ENCODE measurements around the gene KPNA3. TPM values are rescaled to one million over a fixed set of nuclear protein-coding genes. Genes with fewer than 3 reads are reported as not detected.

The KPNA3 gene
- total RNA-seq, 1 experiment from 2014 or later, result 49.7 TPM

DNA sequence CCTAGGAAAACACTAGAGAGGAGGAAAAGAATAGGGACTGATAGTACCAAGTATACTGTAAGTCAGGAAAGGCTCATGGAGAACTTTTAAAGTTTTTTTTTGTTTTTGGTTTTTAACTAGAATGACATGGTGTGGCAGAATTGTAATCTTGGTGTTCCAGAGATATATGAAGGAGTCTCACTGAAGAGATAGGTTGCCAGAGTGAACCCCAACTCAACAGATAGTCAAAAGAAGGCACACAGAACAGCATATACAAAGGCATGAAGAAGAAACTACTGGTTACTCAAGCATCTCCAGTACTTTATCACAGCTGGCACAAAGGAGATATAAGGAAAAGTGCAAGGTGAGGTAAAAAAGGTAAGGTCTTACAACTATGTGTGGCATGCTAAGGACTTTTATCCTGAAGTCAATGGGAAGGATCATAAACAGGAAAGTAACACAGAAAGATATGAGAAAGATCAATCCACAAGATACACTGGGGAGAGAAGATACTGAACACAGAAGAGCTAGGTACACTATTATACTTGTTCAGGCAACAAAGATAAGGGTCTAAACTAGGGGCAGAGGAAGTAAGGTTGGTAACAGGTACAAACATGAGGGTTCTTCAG is 6.0 kb downstream of the KPNA3 start:
- Histone ChIP-seq H2BK120ac (ENCODE audit: low read depth, low read length, poor library complexity, severe bottlenecking) (no peak overlapping the region), H3T11ph (ENCODE audit: low read length) (no peak overlapping the region), H3K79me1 (ENCODE audit: insufficient read depth, low read depth, low read length, poor library complexity, severe bottlenecking) (peaks cover 5% of the 10 kb centered on the region), H2BK20ac (ENCODE audit: low read depth, low read length, poor library complexity, severe bottlenecking) (no peak overlapping the region), H4K8ac (replicated peaks; ENCODE audit: insufficient read length, low read depth, low read length) (no peak overlapping the region), H3K4ac (ENCODE audit: low read depth, low read length) (no peak overlapping the region), H3K27ac (ENCODE audit: insufficient read length, low read depth, low read length) (no peak overlapping the region), H3K9me3 (ENCODE audit: control insufficient read depth, low read depth, low read length) (no peaks in the 10 kb centered on the region), H3K27me3 (ENCODE audit: insufficient read depth, low read length) (no peaks in the 10 kb centered on the region), H3K14ac (ENCODE audit: insufficient read depth, low read length) (no peak overlapping the region), H2BK12ac (ENCODE audit: insufficient read length, low read depth, low read length) (no peak overlapping the region), H3K4me1 (ENCODE audit: insufficient read depth, low read length) (no peaks in the 10 kb centered on the region), H4K20me1 (ENCODE audit: control insufficient read depth, insufficient read depth, insufficient read length) (peaks cover 2% of the 10 kb centered on the region), H2BK15ac (ENCODE audit: low read depth, low read length) (no peak overlapping the region), H3K4me2 (ENCODE audit: insufficient read depth, insufficient read length, low read length) (no peak overlapping the region), H3K23me2 (ENCODE audit: insufficient read length, low read depth, low read length, poor library complexity, severe bottlenecking) (peaks cover 4% of the 10 kb centered on the region), H2BK5ac (ENCODE audit: insufficient read length, low read length) (no peak overlapping the region), H2AFZ (ENCODE audit: low read length) (no peak overlapping the region), H3K23ac (ENCODE audit: insufficient read length, low read depth, low read length) (no peak overlapping the region), H3K18ac (ENCODE audit: insufficient read length, low read depth, low read length) (no peak overlapping the region), H4K5ac (ENCODE audit: insufficient read length, low read depth, low read length) (no peak overlapping the region), H4K91ac (ENCODE audit: insufficient read length, low read depth, low read length) (no peak overlapping the region), H3K79me2 (ENCODE audit: insufficient read depth, low read length) (peaks cover 29% of the 10 kb centered on the region; the same call in 1 of the 2 replicates), H3K9ac (ENCODE audit: extremely low read depth, insufficient read length, low read length) (no peak overlapping the region), H2AK5ac (ENCODE audit: insufficient read length, low read length) (no peak overlapping the region), H3K56ac (ENCODE audit: insufficient read length, low read depth, low read length) (no peak overlapping the region)
- no peaks in the 10 kb centered on the region for H3K27me3 Mint-ChIP-seq (ENCODE audit: low read depth)
- peaks cover 0 to under 1% of the 10 kb centered on the region in 2 experiments; a peak in 1 of 5 replicates for H3K9me3 Mint-ChIP-seq
- TF ChIP-seq, protein P1, sequence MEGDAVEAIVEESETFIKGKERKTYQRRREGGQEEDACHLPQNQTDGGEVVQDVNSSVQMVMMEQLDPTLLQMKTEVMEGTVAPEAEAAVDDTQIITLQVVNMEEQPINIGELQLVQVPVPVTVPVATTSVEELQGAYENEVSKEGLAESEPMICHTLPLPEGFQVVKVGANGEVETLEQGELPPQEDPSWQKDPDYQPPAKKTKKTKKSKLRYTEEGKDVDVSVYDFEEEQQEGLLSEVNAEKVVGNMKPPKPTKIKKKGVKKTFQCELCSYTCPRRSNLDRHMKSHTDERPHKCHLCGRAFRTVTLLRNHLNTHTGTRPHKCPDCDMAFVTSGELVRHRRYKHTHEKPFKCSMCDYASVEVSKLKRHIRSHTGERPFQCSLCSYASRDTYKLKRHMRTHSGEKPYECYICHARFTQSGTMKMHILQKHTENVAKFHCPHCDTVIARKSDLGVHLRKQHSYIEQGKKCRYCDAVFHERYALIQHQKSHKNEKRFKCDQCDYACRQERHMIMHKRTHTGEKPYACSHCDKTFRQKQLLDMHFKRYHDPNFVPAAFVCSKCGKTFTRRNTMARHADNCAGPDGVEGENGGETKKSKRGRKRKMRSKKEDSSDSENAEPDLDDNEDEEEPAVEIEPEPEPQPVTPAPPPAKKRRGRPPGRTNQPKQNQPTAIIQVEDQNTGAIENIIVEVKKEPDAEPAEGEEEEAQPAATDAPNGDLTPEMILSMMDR (conservative IDR thresholded peaks at IDR 0.05), result no peak
- DNase-seq, result no peak
- no peak overlapping the region for H3K4me3 Mint-ChIP-seq
- H3K4me1 Mint-ChIP-seq, result peaks cover 38 to 43% of the 10 kb centered on the region in 2 experiments
- H3K36me3 Mint-ChIP-seq (ENCODE audit: insufficient read depth in 1 of 3, low read depth in 3 of 3), result peaks cover 0 to 4% (median 3%) of the 10 kb centered on the region in 3 experiments; a peak in 3 of 7 replicates
- peak overlapping the region in 1 of 3 experiments; percentile 11; a peak in 2 of 7 replicates for H3K27ac Mint-ChIP-seq
